ENCODE results near the gene WNT6.

The WNT6 gene

DNA sequence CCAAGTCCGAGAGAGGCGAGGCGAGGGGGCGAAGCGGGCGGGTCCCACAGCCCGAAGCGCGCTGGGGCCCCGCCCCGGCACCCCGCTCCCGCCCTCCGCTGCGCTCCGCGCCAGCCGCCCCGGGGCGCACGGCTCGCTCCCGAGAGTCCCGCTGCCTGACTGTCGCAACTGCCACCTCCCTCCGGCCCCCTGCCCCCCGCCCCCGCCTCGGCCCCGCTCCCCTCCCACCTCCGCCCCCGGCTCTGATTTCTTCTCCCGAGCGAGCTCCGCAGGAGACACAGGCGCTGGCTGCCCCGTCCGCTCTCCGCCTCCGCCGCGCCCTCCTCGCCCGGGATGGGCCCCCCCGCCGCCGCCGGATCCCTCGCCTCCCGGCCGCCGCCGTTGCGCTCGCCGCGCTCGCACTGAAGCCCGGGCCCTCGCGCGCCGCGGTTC, at the start of gene WNT6:
Gene WNT6 (plus strand): TSS at position 250 of the 432 bp plus-strand sequence. CDS start 233 bp downstream, outside the sequence.
- no peak for FAIRE-seq

DNA sequence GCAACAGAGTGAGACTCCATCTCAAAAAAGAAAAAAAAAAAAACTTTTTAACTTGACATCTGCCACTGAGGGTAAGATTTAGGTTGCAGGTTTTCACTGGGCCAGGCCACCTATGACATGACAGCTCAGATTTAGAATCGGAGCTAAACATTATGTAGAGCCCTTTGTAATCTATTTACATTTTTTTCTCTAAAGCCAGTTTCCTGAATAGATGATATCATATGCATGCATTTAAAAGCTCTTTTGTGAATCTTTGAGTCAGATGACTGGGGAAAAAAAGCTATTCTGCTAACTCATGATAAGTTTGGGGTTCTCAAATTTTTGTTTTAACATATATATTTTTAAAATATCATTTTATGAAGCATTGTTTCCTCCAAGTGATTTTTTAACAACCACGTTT, 49.3 kb upstream of the WNT6 start:
- no peak for FAIRE-seq

DNA sequence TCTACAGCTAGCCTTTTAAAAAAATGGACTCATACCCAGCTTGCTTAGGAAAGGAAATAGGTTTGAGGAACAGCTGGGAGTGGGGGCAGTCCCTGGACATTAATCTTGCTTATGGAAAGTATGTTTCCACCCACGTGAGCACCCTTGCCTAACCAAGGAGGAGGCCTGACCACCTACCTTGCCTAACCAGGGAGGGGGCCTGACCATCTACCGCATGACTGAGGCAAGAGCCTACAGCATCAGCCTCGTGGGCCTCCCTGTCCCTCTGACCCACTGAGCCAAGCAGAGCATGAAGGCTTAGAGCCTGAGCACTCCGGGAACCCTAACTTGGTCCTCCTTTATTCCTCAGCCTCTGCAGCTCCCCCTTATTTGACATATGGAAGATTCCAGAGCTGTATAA, 48.2 kb upstream of the WNT6 start:
- FAIRE-seq, result no peak

DNA sequence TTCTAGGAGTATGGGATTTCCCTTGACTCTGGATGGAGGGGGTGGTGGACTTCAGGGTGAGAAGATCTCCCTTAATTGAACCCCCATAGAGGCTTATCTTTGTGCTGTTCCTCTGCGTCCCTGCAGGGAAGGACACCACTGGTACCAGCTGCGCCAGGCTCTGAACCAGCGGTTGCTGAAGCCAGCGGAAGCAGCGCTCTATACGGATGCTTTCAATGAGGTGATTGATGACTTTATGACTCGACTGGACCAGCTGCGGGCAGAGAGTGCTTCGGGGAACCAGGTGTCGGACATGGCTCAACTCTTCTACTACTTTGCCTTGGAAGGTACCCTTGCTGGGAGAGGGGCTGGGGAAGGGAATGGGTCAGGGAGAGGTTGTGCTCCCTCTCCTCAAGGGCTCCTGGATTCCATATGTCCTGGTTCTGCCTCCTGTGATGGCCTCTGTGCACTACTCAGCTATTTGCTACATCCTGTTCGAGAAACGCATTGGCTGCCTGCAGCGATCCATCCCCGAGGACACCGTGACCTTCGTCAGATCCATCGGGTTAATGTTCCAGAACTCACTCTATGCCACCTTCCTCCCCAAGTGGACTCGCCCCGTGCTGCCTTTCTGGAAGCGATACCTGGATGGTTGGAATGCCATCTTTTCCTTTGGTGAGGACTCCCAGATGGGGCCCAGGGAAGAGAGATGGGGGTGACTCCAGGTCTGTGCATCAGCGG, 47.3 kb upstream of the WNT6 start:
- FAIRE-seq, result no peak

DNA sequence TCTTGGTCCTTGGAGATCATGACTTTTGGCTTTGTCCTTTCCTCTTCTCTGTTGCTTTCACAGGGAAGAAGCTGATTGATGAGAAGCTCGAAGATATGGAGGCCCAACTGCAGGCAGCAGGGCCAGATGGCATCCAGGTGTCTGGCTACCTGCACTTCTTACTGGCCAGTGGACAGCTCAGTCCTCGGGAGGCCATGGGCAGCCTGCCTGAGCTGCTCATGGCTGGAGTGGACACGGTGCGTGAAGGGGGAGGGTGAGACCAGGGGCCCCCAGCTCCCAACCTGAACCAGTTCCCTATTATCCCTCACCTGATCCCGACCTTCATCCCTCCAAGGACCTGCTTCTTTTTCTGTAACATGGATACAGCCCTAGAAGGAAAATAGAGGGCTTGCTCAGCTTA, 46.7 kb upstream of the WNT6 start:
- no peak for FAIRE-seq

DNA sequence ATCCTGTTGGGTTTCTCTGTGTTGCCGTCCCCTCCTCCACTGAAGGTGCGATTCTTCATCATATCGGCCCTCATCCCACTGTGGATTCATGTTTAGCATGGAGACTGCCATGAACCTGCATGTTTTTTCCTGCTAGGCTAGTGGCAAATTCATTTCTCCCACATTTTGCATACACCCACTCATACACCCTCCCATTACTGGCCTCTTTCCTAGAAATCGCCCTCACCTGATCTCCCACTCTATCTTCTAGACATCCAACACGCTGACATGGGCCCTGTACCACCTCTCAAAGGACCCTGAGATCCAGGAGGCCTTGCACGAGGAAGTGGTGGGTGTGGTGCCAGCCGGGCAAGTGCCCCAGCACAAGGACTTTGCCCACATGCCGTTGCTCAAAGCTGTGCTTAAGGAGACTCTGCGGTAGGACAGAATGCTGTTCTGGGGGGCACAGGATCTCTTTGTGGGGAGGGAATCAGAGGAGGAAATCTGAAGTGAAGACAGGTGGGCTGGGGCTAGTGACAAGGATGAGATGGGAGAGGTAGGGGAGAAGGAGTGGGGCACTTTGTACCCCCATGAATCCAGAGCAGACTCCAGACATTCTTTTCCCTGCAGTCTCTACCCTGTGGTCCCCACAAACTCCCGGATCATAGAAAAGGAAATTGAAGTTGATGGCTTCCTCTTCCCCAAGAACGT, 45.7 kb upstream of the WNT6 start:
- FAIRE-seq, result no peak

DNA sequence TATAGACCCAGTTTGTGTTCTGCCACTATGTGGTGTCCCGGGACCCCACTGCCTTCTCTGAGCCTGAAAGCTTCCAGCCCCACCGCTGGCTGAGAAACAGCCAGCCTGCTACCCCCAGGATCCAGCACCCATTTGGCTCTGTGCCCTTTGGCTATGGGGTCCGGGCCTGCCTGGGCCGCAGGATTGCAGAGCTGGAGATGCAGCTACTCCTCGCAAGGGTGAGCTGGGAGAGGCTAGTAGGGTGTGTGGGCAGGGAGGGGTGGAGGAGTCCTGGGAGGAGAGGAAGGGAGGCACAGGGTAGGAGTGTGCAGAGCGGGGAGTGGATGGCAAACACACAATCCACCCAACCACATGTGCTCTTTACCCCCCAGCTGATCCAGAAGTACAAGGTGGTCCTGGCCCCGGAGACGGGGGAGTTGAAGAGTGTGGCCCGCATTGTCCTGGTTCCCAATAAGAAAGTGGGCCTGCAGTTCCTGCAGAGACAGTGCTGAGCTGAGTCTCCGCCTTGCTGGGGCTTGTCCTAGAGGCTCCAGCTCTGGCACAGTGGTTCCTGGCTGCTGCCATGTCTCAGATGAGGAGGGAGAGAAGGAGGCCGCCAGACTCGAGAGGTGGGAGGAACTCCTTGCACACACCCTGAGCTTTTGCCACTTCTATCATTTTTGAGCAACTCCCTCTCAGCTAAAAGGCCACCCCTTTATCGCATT, 44.9 kb upstream of the WNT6 start:
- no peak for FAIRE-seq

DNA sequence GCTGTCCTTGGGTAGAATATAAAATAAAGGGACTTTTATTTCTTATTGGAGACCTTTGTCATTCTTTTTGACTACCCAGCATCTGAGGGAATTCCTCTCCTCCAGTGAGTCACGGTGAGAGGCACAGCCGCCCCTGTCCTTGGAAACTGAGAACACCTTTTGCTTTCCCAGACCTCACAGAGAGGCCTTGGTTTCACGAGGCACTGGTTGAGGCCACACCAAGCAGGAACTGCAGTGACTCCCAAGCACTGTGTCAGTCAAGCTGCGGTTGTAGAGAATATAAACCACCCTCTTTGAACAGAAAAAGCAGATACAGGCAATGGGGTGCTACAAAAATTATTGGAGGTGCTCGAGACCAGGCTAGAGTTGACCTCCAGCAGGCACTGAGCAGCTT, 44.4 kb upstream of the WNT6 start:
- no peak for FAIRE-seq

DNA sequence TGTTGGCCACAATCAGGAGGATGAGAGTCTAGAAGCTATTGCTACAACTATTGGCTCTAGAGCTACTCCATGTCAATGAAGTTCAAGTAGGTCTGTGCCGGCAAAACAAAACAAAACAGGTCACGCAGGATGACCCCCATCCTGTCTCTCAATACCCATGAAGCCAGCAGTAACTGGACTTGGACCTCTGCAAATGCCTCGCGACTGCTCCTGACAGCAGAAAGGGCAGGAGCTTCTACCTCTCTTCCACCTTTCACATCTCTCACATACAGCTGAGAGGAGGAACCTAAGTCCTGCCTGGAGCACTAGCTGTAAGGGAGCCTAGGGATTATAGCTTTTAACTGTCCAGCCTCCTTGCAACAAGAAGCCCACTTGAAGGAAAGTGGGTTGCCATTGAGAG, 44.0 kb upstream of the WNT6 start:
- FAIRE-seq, result no peak

DNA sequence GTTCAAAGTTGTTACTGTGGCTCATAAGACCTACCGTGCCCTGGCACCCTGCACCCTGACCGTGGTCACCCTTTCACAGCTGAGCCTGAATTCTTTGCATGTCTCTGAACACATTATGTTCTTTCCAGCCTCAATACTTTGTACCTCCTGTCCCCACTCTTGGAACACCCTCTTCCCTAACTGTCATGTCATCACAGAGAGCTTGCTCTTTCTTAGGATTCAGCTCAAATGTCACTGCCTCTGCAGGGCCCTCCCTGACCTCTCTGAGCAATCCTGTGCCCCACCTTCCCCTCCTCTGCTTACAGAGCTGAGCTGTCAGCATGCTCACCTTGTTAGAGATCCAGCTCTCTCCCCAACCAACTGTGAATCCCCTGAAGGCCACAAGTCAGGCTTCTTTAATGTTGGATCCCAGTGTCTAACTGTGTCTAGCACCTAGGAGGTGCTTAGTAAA, 43.0 kb upstream of the WNT6 start:
- no peak for FAIRE-seq

DNA sequence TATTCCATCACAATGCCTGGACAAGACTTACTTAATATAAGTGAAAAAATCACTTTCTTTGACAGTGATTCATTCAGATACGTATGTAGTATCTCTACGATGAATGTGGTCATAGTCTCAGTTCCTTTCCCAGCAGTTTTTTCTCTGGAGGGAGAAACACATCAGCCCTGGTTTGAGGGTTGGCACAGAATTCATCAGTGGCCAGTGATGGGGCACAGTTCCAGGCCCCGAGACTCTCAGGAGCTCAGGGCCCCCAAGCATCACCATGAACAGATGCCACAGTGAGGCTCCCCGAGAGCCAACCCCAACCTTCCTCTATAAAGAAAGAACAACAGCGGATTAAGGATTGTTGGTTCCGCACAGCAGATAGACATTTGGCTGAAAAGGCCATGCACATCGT, 40.5 kb upstream of the WNT6 start:
- FAIRE-seq, result no peak

DNA sequence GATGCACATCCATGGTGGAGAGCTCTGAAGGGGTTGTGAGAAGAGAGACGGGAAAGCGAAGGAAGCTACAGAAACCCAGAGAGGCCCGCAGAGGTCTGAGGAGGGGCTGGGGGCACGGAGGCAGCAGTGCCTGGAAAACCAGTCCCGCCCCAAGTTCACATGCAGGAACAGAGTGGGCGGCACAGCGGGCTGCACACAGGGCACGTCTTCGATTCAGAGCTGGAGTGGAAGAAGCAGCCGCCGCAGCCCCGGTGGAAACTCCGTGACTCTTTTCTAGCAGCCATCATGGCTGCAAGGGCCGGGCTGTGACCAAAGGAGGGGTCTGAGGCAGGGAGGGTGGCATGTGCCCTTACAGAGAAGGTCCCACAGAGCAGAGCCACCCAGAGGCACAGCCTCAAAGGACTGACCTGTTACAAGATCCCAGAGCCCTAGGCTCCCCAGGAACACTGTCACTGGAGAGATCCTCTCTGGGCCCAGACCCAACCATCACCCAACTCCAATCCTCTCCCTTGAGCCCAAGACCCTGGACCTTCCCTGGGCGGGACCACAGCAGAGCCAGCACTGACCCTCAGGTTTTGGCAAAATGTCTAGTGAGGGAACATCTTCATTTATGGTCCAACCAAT, 38.7 kb upstream of the WNT6 start:
- FAIRE-seq, result no peak

DNA sequence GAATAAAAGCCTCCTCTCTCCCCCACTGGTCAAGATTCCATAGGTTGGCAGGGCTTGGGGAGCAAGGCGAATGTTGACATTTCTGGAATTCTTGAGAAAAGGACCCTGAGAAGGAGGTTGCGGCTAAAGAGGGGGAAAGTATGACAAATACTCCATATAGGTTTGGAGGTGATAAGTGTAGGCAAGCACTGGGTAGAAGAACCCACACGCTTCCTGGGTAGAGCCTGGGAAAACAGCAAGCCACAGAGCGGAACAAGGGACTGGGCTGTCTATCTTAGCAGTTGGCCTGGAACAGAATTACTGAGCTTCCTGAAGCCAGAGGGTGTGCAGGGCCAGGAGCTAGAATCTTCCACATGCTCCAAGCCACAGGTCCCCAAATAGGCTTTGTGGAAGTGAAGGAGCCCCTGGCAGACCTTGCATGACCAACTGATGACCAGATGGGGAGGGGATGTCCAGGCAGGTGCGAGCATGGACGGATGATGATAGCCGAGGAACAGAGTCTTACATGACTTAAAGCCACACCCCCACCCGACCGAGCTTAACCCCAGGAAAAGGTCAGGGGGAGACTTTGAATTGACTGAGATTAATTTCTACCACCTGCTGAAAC, 37.9 kb upstream of the WNT6 start:
- FAIRE-seq, result no peak

DNA sequence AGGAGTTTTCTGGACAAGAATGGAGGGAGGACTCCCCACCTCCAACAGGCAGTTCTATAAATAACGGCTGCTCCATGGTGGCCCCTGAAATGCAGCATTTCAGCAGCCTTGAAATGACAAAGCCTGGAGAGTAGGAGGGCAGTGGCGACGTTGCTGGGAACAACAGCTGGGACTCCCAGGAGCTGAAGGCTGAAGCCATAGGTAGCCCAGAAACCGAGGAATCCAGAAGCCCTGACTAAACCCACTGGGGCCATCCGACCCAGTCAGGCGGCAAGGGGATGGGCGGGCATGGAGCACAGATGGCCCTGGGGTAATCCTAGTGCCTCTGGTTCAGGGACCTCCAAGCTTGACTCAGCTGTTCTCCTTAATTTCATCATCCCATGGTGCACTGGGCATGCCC, 37.0 kb upstream of the WNT6 start:
- no peak for FAIRE-seq

DNA sequence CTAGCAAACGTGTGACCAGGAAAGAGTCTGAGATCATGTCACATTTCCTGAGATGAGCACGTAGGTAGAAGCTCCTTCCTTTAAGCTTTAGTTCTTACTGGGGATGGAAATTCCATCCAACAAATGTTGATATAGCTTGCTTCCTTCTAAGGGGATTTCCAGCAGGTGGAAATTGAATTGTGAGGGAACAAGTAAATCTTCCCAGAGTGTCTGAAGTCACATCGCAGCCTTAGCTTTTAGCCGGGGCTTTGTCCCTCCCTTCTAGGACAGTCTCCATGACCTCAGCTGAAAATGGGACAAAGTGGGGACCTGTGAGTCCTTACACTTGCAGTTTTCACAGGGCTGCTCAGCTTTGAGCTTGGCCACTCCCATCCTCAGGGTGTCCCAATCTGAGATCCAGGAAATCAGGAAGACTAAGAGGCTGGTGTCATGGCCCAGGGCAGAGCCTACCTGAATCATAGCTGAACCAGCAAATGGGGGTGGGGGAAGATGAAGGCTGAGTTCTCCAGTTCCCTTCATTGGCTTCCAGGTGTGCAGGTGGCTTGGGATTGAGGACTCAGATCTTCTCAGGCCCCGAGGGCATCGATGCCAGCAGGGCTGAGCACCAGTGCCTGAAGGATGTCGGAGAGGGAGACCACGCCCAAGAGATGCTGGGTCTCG, 36.3 kb upstream of the WNT6 start:
- no peak for FAIRE-seq

DNA sequence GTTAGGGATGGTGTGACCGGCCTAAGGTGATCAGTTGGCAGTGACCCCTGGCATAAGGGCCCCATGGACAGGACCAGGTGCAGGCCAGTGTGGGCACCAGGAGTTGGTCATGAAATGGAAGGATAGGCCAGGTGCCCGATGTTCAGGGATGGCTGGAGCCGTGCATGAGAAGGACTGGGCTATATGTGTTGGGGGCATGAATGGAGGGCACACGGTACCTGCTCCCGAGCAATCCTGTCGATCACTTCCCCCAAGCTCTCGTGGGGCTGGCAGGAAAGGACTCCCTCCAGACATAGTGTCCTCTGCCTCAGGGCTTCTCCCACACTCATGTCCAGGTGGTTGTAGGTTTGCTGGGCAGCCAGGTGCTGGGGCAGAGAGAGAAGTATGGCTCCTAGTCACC, 35.6 kb upstream of the WNT6 start:
- FAIRE-seq, result no peak

DNA sequence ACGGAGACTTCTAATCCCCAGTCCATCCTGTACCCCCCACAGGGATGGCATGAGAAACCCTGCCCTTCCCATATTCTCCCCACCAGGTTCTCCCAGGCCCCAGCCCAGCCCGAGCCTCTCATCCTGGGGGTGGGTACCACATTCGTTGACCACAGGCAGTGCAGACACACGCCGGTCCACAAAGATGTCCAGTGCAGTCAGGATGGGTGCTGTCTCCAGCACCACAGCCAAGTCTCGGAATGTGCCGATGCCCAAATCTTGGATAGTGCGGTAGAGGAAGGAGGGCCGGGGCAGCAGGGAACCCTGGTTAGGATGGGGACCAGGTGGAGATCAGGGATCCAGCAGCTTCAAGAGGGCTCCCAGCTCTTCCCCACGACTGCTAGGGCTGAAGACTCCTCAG, 32.8 kb upstream of the WNT6 start:
- no peak for FAIRE-seq

DNA sequence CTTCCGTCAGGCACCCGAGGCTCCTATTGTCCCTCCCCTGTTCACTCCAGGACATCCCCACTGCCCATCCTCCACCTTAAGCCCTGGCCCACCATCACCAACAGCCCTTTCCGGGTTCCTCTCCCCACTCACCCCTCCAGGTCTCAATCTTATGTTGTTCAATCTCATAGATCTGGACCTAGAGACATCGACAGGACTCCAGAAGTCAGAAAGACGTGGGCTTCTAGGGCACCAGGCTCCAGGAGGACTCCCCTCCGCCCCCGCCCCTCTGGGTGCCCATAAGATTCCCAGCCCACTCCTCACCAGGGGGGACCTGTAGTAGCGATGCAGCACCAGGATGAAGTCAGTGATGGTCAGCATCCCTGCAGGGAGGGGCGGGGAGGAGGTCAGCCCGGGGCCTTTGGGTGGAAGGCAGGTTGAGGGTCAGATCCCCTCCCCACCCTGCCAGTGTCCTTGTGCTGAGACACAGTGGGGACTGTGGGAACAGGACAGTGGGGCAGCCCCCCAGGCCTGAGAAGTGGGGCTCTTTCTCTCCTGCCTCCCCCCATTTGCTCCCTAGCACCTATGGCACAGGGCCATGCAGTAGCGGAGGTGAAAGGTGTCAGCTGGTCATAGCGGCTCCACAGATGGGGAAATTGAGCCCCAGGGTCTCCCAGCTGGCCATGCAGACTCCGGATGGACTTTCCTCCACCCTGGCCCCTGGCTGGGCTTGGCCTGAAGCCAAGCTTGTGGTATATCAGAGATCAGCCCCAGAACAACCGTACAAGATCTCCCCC, 31.7 kb upstream of the WNT6 start:
- no peak for FAIRE-seq

DNA sequence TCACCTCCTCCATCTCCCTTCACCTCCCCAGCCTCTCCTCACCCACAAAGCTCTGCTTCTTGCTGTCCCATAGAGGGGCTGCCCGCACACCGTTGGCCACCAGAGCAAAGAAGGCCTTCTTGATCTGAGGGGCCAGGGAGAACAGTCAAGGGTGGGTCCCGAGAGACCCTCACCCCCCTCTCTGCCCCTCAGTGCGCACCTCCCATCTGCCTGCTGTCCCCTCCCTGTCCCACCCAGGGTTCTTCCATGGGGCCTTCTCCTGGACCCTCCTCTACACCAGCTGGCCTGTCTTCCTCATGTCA, 31.2 kb upstream of the WNT6 start:
- FAIRE-seq, result no peak

DNA sequence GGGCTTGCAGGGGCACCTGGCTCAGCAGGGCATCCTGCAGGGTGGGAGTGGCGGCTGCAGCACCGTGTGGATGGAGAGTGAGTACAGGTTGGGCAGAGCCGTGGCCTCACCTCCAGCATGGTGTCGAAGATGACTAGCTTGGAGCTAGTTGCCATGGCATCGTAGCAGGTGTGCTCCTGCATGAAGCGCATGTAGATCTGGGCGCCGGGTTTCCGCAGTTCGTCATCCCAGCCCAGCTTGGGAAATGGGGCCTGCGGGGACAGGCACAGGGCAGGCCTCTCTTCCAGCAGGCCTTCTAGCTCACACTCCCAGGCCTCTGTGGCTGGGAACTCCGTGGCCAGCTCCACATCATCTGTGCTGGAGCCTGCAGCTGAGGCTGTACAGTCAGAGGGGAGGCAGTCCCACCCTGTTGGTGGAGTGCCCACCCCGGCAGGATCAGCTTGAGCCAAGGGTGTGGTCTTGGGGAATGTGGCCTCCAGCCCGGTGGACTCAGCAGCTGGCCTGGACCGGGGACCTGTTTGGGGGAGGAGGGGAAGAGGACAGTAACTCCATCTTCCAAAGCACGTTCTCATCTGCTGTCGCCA, 29.6 kb upstream of the WNT6 start:
- FAIRE-seq, result no peak

DNA sequence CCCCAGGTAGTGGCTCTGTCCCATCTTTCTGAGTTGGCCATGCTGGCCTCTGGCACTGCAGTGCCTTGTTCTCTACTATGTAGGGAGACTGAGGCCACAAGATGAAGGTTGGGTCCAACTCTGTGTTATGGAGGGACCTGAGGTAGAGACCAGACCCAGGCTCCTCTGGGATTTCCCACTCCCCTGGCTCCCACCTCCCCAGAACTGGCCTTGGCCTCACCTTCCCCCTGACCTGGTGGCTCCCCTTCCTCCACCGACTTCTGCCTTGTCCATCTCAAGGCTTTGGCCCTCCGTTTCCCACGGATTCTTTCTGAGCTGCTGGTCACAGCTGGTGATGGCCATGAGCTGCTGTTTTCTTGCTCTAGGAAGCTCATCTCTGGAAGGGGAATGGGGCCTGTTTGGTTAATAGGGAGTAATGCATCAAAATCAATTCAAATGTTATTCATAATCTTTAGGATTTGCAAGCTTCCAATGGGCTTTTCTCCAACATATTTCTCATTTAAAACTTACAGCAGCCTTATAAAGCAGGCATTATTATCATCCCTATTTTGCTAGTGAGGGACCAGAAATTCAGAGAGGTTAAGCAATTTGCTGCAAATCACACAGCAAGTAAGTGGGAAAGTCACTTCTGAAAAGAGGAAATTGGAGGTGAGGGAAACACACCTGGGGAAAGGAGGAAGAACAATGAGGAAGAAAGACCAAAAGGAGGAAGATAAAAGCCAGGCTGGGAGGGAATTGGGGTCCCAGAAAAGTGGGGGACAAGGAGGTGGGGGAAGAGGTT, 28.9 kb upstream of the WNT6 start:
- FAIRE-seq, result no peak
